RWPE2 (cell line): Measurements from ENCODE around the gene ACTBL2.

Experiments used
- ATAC-seq: fragments of 200-7000 bp; cut with Tn5 transposase; 3 replicates; pipeline ENCODE4 v1.9.1; 2021; ENCODE audit warnings: low read depth
- DNase-seq: peaks from one replicate; pipeline ENCODE4 v3.0.0-alpha.2; 2020; ENCODE audit warnings: low spot score
- H3K27ac ChIP-seq: fragments of 450-650 bp; 2 replicates; pipeline ENCODE4 v1.5.1; 2017; ENCODE audit warnings: mild to moderate bottlenecking; ENCODE audit not compliant: poor library complexity, severe bottlenecking
- H3K27me3 ChIP-seq: fragments of 250-450 bp; sonication (Bioruptor Pico); 2 replicates; pipeline ENCODE4 v1.5.1; 2021; ENCODE audit warnings: mild to moderate bottlenecking, moderate library complexity; ENCODE audit not compliant: insufficient read depth, poor library complexity, severe bottlenecking
- H3K36me3 ChIP-seq: fragments of 250-450 bp; sonication (Bioruptor Pico); 2 replicates; pipeline ENCODE4 v1.5.1; 2020; ENCODE audit warnings: low read depth, mild to moderate bottlenecking, moderate library complexity
- H3K4me1 ChIP-seq: fragments of 250-450 bp; sonication (Bioruptor Pico); 2 replicates; pipeline ENCODE4 v1.5.1; 2021; ENCODE audit warnings: mild to moderate bottlenecking, moderate library complexity; ENCODE audit not compliant: insufficient read depth, poor library complexity, severe bottlenecking
- H3K4me3 ChIP-seq: fragments of 250-450 bp; sonication (Bioruptor Pico); 2 replicates; pipeline ENCODE4 v1.5.1; 2021; ENCODE audit warnings: mild to moderate bottlenecking, moderate library complexity; ENCODE audit not compliant: severe bottlenecking
- H3K9me3 ChIP-seq: fragments of 250-450 bp; sonication (Bioruptor Pico); 2 replicates; pipeline ENCODE4 v1.5.1; 2021; ENCODE audit warnings: mild to moderate bottlenecking, moderate library complexity; ENCODE audit not compliant: severe bottlenecking
- TF ChIP-seq, protein P1 (sequence below): fragments of 450-650 bp; IDR thresholded peaks from one replicate; pipeline ENCODE4 v1.5.1; 2017; ENCODE audit warnings: mild to moderate bottlenecking, moderate library complexity; ENCODE audit not compliant: poor library complexity, severe bottlenecking

The ACTBL2 gene

DNA sequence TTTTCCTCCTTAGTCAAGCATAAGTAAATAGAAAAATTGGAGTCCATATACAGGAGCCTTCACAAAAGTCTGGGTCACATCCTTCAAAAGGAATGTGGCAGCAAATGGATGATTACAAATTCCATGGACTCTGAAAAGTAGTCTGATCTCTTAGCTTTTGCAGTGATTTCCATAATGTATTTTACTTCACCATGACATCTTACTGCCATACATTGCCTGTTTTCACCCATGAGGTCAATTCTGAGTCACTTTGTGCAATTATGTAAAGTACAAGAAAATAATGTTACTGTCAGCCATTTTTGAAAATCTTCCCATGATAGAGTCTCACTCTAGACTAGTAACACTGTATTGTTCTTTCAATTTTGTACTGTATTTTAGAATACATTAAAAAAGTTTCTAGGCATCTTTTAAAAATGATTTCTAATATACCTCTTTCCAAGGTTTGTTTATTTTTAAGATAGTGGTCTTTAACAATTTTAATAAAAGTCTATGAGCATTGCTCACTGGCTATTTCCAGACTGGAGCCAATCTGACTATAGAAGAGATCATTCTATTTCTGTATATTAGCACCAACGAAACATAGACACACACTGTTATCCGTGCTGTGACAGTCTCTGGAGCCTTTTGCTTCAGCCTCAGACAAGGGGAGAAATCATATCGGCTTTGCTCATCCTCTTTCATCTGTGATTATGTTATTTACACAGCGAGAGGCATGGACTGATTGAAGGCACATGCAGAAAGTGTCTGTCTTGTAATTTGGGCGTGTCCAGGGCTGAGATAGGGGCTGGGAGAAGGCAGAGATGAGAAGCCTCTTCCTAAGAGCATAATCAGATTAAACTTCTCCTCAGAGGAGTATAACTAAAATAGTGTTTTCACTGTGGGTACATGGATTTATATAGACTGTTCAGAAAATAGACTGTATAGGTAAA is 22.9 kb upstream of the ACTBL2 start:
- Histone ChIP-seq H3K36me3 (no peaks in the 10 kb centered on the region), H3K4me3 (no peak overlapping the region), H3K4me1 (no peaks in the 10 kb centered on the region), H3K9me3 (no peaks in the 10 kb centered on the region), H3K27ac (no peak overlapping the region), H3K27me3 (no peaks in the 10 kb centered on the region)
- no peak for DNase-seq
- TF ChIP-seq, protein P1, sequence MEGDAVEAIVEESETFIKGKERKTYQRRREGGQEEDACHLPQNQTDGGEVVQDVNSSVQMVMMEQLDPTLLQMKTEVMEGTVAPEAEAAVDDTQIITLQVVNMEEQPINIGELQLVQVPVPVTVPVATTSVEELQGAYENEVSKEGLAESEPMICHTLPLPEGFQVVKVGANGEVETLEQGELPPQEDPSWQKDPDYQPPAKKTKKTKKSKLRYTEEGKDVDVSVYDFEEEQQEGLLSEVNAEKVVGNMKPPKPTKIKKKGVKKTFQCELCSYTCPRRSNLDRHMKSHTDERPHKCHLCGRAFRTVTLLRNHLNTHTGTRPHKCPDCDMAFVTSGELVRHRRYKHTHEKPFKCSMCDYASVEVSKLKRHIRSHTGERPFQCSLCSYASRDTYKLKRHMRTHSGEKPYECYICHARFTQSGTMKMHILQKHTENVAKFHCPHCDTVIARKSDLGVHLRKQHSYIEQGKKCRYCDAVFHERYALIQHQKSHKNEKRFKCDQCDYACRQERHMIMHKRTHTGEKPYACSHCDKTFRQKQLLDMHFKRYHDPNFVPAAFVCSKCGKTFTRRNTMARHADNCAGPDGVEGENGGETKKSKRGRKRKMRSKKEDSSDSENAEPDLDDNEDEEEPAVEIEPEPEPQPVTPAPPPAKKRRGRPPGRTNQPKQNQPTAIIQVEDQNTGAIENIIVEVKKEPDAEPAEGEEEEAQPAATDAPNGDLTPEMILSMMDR: no peak
- no peak for ATAC-seq

DNA sequence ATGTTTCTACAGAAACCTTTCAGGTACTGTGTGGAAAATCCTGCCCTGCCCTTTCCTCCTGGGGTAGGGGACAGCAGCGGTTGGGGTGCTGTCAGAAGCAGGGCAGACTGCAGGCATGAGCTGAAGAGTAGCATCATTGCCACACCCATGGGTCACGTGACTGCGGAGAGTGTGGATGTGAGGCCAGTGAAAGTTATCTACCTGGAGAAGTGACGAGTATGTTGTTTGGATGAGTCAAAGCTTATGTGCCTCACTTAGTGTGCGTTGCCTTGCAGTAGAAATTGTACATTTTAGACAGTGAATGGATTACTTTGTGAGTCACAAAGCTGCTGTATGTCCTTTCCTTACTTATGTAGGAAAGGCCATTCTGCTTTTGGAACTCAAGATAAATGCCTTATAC is 21.7 kb upstream of the ACTBL2 start:
- Histone ChIP-seq H3K27me3 (no peaks in the 10 kb centered on the region), H3K4me1 (no peaks in the 10 kb centered on the region), H3K9me3 (no peaks in the 10 kb centered on the region), H3K36me3 (no peaks in the 10 kb centered on the region), H3K4me3 (no peak overlapping the region), H3K27ac (no peak overlapping the region)
- DNase-seq (no peak), ATAC-seq (0 out of 3 replicates have a peak, but pooled peaks have one; percentile 23)
- TF ChIP-seq, protein P1: no peak

DNA sequence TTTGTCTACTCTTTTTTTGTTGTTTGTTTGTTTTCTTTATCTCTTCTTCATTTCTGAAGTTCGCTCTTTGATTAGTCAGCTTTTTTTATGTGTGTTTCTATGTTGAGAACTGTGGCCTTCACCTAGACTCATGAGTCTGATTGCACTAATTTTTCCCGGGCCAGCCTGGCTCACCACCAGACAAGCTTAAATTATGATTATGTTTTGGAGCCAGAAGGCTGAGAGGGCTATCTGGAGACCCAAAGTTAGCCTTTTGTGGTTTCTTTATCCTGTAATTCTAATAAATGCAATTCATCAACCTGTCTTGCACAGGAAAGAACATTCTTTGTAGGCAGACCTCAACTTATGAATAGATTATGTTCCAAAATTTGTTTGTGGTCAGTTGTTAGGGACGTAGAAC is 20.8 kb upstream of the ACTBL2 start:
- Histone ChIP-seq H3K4me1 (peaks cover 5% of the 10 kb centered on the region), H3K36me3 (no peaks in the 10 kb centered on the region), H3K9me3 (no peaks in the 10 kb centered on the region), H3K4me3 (no peak overlapping the region), H3K27me3 (no peaks in the 10 kb centered on the region), H3K27ac (no peak overlapping the region)
- ATAC-seq (no peak), DNase-seq (no peak)
- TF ChIP-seq, protein P1: no peak

DNA sequence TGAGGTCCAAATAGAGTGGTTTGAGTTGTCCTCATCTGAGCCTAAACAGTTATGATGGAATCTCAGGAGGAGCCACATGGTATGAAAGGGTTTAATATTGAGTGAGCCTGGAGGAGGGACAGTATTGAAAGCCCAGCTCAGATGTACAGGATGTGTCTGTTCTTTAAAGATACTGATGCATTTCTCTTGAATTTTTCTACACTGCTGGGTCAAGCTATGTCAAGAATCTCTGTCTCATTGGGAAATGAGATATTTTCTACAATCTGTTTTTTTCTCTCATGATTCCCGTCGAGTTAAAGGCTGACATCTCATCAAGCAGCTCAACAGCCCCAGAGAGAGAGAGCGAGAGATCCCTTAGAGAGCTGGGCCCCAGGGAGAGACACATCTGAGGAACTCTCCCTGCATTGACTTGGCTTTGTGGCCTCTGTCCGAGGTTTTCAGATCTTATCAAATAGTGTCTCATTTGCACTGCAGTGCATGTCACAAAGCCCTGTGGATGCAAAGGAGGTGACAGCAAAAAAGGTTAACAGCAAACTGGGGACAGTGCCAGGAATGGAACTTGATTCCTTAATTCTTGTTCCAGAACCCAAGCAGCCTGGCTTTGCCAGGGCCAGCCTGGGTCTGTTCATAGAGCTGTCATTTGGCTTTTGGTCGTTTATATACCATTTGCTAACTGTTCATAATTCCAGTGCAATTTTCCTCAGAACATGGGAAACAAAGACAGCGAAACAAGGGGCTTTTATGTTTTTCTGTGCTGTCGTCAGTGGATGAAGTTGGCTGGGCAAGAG is 19.0 kb upstream of the ACTBL2 start:
- DNase-seq (no peak), ATAC-seq (no peak)
- H3K27ac ChIP-seq: no peak overlapping the region
- no peaks in the 10 kb centered on the region for H3K9me3 ChIP-seq
- no peak overlapping the region for H3K4me3 ChIP-seq
- TF ChIP-seq, protein P1: no peak
- H3K36me3 ChIP-seq: no peaks in the 10 kb centered on the region
- no peaks in the 10 kb centered on the region for H3K27me3 ChIP-seq
- peaks cover 5% of the 10 kb centered on the region for H3K4me1 ChIP-seq
